ENCODE data around the gene PGAM1. TPM values are rescaled to one million over a fixed set of nuclear protein-coding genes. Genes with fewer than 3 reads are reported as not detected.

The PGAM1 gene
- total RNA-seq (ENCODE audit: low replicate concordance), result 200 and 207 TPM in 2 replicates
- long read RNA-seq, transcript PGAM1-202 (4 exons, 1,187 nt), result minor isoform, 6 of 1,655 reads
- long read RNA-seq, transcript PGAM1-201 (4 exons, 1,830 nt), result major isoform, 1,591 of 1,655 reads
- long read RNA-seq, partial matches to known transcripts, result 55 of 1,655 reads
- long read RNA-seq, other reads (novel, unspliced or antisense), result 3 of 1,655 reads

GRCh38 chr10:97425964-97426775 is at the start of gene PGAM1:
Gene PGAM1, plus strand, starts transcription at chr10:97426191. Its CDS starts 117 bp downstream, at chr10:97426308.
- H3K4me1 Mint-ChIP-seq (ENCODE audit: unreplicated experiment), result peaks cover 12% of the 10 kb centered on the region
- H3K27ac Mint-ChIP-seq, result peak within 1 kb of the TSS; percentile 91
- peak within 1 kb of the TSS; percentile 94 for H3K4me3 Mint-ChIP-seq
- H3K9me3 Mint-ChIP-seq, result no peaks in the 10 kb centered on the region
- H3K27me3 Mint-ChIP-seq, result no peaks in the 10 kb centered on the region
- peak; percentile 68 for TF ChIP-seq CTCF (conservative IDR thresholded peaks at IDR 0.05)
- DNase-seq (ENCODE audit: extremely low spot score, unreplicated experiment), result peak; percentile 99
- H3K36me3 Mint-ChIP-seq, result peaks cover 5% of the 10 kb centered on the region

- peaks cover 16% of the 10 kb centered on the region for H3K36me3 Mint-ChIP-seq
- no peaks in the 10 kb centered on the region for H3K4me1 Mint-ChIP-seq (ENCODE audit: unreplicated experiment)
- H3K9me3 Mint-ChIP-seq, result no peaks in the 10 kb centered on the region
- no peak for TF ChIP-seq CTCF (conservative IDR thresholded peaks at IDR 0.05)
- no peaks in the 10 kb centered on the region for H3K27me3 Mint-ChIP-seq
- H3K4me3 Mint-ChIP-seq, result no peak overlapping the region
- no peak for DNase-seq (ENCODE audit: extremely low spot score, unreplicated experiment)
- no peak overlapping the region for H3K27ac Mint-ChIP-seq
These were observed 49.6 kb upstream of the PGAM1 start for GRCh38 chr10:97376413-97376812.

GRCh38 chr10:97378933-97379921 is 46.8 kb upstream of the PGAM1 start:
- Mint-ChIP-seq H3K4me3 (no peak overlapping the region), H3K27me3 (no peaks in the 10 kb centered on the region), H3K36me3 (peaks cover 11% of the 10 kb centered on the region), H3K4me1 (ENCODE audit: unreplicated experiment) (no peaks in the 10 kb centered on the region), H3K9me3 (no peaks in the 10 kb centered on the region), H3K27ac (no peak overlapping the region)
- DNase-seq (ENCODE audit: extremely low spot score, unreplicated experiment), result no peak
- no peak for TF ChIP-seq CTCF (conservative IDR thresholded peaks at IDR 0.05)

- H3K9me3 Mint-ChIP-seq, result no peaks in the 10 kb centered on the region
- no peak overlapping the region for H3K27ac Mint-ChIP-seq
- H3K27me3 Mint-ChIP-seq, result no peaks in the 10 kb centered on the region
- DNase-seq (ENCODE audit: extremely low spot score, unreplicated experiment), result no peak
- no peaks in the 10 kb centered on the region for H3K4me1 Mint-ChIP-seq (ENCODE audit: unreplicated experiment)
- TF ChIP-seq CTCF (conservative IDR thresholded peaks at IDR 0.05), result no peak
- H3K36me3 Mint-ChIP-seq, result peaks cover 7% of the 10 kb centered on the region
- no peak overlapping the region for H3K4me3 Mint-ChIP-seq
These were observed 45.5 kb upstream of the PGAM1 start for GRCh38 chr10:97380516-97380915.

GRCh38 chr10:97381626-97382025 is 44.4 kb upstream of the PGAM1 start:
- Mint-ChIP-seq H3K9me3 (no peaks in the 10 kb centered on the region), H3K36me3 (peaks cover 7% of the 10 kb centered on the region), H3K4me3 (no peak overlapping the region), H3K4me1 (ENCODE audit: unreplicated experiment) (no peaks in the 10 kb centered on the region), H3K27ac (no peak overlapping the region), H3K27me3 (no peaks in the 10 kb centered on the region)
- TF ChIP-seq CTCF (conservative IDR thresholded peaks at IDR 0.05), result no peak
- DNase-seq (ENCODE audit: extremely low spot score, unreplicated experiment), result no peak
